ENCODE data around the gene OBSCN. TPM values are rescaled to one million over a fixed set of nuclear protein-coding genes. Genes with fewer than 3 reads are reported as not detected.
A peak's percentile ranks its signal among the peaks of the same experiment; 100 is the strongest.

OBSCN gene
- total RNA-seq, 2 experiments from 2014 or later, result 80.8 to 82.2 TPM

- H3K27me3 ChIP-seq (ENCODE audit: control insufficient read depth in 1 of 2, insufficient read depth in 2 of 2, low read length in 2 of 2), result no peaks in the 10 kb centered on the region
- ChIA-PET CTCF (no interaction called here), POLR2A (no interaction called here)
- no peak overlapping the region for H3K4me3 ChIP-seq (ENCODE audit: low read length)
- H3K4me1 ChIP-seq (ENCODE audit: insufficient read depth, low read length), result peaks cover 22% of the 10 kb centered on the region
- Mint-ChIP-seq H3K36me3 (ENCODE audit: low read depth) (peaks cover 36% of the 10 kb centered on the region), H3K9me3 (no peaks in the 10 kb centered on the region), H3K27me3 (no peaks in the 10 kb centered on the region), H3K4me3 (peak overlapping the region; percentile 66), H3K4me1 (ENCODE audit: low read depth) (peaks cover 12% of the 10 kb centered on the region), H3K27ac (no peak overlapping the region)
- H3K36me3 ChIP-seq (ENCODE audit: insufficient read depth, low read length), result peaks cover 6% of the 10 kb centered on the region
- TF ChIP-seq, protein P1, sequence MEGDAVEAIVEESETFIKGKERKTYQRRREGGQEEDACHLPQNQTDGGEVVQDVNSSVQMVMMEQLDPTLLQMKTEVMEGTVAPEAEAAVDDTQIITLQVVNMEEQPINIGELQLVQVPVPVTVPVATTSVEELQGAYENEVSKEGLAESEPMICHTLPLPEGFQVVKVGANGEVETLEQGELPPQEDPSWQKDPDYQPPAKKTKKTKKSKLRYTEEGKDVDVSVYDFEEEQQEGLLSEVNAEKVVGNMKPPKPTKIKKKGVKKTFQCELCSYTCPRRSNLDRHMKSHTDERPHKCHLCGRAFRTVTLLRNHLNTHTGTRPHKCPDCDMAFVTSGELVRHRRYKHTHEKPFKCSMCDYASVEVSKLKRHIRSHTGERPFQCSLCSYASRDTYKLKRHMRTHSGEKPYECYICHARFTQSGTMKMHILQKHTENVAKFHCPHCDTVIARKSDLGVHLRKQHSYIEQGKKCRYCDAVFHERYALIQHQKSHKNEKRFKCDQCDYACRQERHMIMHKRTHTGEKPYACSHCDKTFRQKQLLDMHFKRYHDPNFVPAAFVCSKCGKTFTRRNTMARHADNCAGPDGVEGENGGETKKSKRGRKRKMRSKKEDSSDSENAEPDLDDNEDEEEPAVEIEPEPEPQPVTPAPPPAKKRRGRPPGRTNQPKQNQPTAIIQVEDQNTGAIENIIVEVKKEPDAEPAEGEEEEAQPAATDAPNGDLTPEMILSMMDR (IDR thresholded peaks at IDR 0.05), result no peak
- ATAC-seq (ENCODE audit: poor library complexity) (no peak), DNase-seq (peak in 1 of 14 experiments; percentile 30)
- no peak overlapping the region for H3K27ac ChIP-seq (ENCODE audit: low read depth in 1 of 2, low read length in 2 of 2)
- intact Hi-C loops (cut with DNase I, micrococcal nuclease), result loop anchor here (5.0 kb wide), 2 partner anchors 197 to 242 kb away; a partner anchor contains a TSS
- H3K9me3 ChIP-seq (ENCODE audit: control insufficient read depth in 1 of 2, insufficient read depth in 1 of 2, low read length in 2 of 2), result no peaks in the 10 kb centered on the region
Observed at GRCh38 chr1:228214921-228215662, 7.2 kb downstream of the OBSCN start.

DNA sequence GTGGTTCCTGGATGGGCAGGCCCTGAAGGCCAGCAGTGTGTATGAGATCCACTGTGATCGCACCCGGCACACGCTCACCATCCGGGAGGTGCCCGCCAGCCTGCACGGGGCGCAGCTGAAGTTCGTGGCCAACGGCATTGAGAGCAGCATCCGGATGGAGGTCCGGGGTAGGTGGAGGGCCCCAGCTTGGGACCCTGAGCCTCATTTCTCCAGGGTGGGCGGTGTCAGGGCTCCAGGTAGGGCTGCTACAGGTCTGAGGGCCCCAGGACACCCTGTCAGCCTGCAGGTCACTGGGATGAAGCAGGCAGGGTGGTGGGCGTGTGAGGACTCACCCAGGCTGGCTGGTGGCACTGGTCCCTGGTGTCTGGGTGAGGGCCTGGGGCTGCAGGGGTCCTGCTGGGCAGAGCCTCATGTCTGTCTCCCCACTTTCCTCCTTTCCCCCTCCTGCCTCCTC is 7.8 kb downstream of the OBSCN start:
- no peak overlapping the region for H3K4me3 ChIP-seq (ENCODE audit: low read length)
- Mint-ChIP-seq H3K4me3 (peak overlapping the region; percentile 51), H3K9me3 (no peaks in the 10 kb centered on the region), H3K4me1 (ENCODE audit: low read depth) (peaks cover 12% of the 10 kb centered on the region), H3K36me3 (ENCODE audit: low read depth) (peaks cover 39% of the 10 kb centered on the region), H3K27ac (no peak overlapping the region), H3K27me3 (no peaks in the 10 kb centered on the region)
- H3K36me3 ChIP-seq (ENCODE audit: insufficient read depth, low read length), result peaks cover 8% of the 10 kb centered on the region
- DNase-seq (no peak), ATAC-seq (ENCODE audit: poor library complexity) (no peak)
- intact Hi-C loops (cut with DNase I, micrococcal nuclease), result loop anchor here in 1 of 2 experiments (5.0 kb wide), 1 partner anchor 197 kb away; no protein-coding TSS in a partner anchor
- TF ChIP-seq, protein P1 (IDR thresholded peaks at IDR 0.05), result no peak
- H3K9me3 ChIP-seq (ENCODE audit: control insufficient read depth in 1 of 2, insufficient read depth in 1 of 2, low read length in 2 of 2), result no peaks in the 10 kb centered on the region
- POLR2A ChIA-PET, result no interaction called here
- peaks cover 22% of the 10 kb centered on the region for H3K4me1 ChIP-seq (ENCODE audit: insufficient read depth, low read length)
- H3K27me3 ChIP-seq (ENCODE audit: control insufficient read depth in 1 of 2, insufficient read depth in 2 of 2, low read length in 2 of 2), result no peaks in the 10 kb centered on the region
- CTCF ChIA-PET, result no interaction called here
- no peak overlapping the region for H3K27ac ChIP-seq (ENCODE audit: low read depth in 1 of 2, low read length in 2 of 2)

GRCh38 chr1:228216371-228217320 is 8.8 kb downstream of the OBSCN start:
- Mint-ChIP-seq H3K27me3 (no peaks in the 10 kb centered on the region), H3K4me1 (ENCODE audit: low read depth) (peaks cover 12% of the 10 kb centered on the region), H3K36me3 (ENCODE audit: low read depth) (peaks cover 45% of the 10 kb centered on the region), H3K9me3 (no peaks in the 10 kb centered on the region), H3K27ac (no peak overlapping the region), H3K4me3 (no peak overlapping the region)
- Histone ChIP-seq H3K27me3 (ENCODE audit: control insufficient read depth in 1 of 2, insufficient read depth in 2 of 2, low read length in 2 of 2) (no peaks in the 10 kb centered on the region), H3K4me1 (ENCODE audit: insufficient read depth, low read length) (peaks cover 22% of the 10 kb centered on the region), H3K4me3 (ENCODE audit: low read length) (no peak overlapping the region), H3K9me3 (ENCODE audit: control insufficient read depth in 1 of 2, insufficient read depth in 1 of 2, low read length in 2 of 2) (no peaks in the 10 kb centered on the region), H3K36me3 (ENCODE audit: insufficient read depth, low read length) (peaks cover 9% of the 10 kb centered on the region), H3K27ac (ENCODE audit: low read depth in 1 of 2, low read length in 2 of 2) (no peak overlapping the region)
- no peak for ATAC-seq (ENCODE audit: poor library complexity)
- intact Hi-C loops (cut with DNase I, micrococcal nuclease), result loop anchor here in 1 of 2 experiments (5.0 kb wide), 1 partner anchor 196 kb away; no protein-coding TSS in a partner anchor
- CTCF ChIA-PET, result no interaction called here
- TF ChIP-seq, protein P1 (IDR thresholded peaks at IDR 0.05), result no peak
- DNase-seq, result no peak
- POLR2A ChIA-PET, result no interaction called here
